Kidney glomerular epithelial cell (primary cell): ENCODE data around the gene HUNK.
A peak's percentile ranks its signal among the peaks of the same experiment; 100 is the strongest.
"Not testable (repeated sequence)": the region's sequence is repeated elsewhere in the genome, so short reads cannot be mapped to it uniquely, and the experiment has no call there.

Source experiments
- DNase-seq: peaks from one replicate; lab custom pipeline; 2025; lab: John Stamatoyannopoulos, UW

The HUNK gene

GRCh38 chr21:31872452-31873274, at the start of gene HUNK:
Gene HUNK, plus strand, starts transcription at chr21:31873020. Its CDS starts 655 bp downstream, at chr21:31873675.
- peak; percentile 12 for DNase-seq

GRCh38 chr21:31829736-31830472, 42.9 kb upstream of the HUNK start:
- no peak for DNase-seq

DNA sequence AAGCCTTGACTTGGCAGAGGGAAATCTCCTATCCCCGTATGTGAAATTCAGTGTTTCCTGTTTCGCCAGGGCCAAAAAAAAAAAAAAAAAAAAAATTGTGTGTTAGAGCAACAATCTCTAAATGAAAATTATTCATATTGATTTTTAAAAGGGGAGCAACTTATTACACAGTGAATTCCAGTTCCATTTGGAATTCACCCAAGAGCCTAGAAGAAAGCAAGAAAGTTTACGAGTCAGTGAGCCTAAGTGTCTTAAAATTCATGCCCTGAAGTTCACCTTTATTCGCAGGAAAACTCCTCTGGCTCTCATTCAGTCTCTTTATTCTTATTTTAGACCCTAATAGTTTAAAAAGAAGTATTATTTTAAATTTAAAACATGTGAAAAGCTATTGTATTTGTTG, 42.1 kb upstream of the HUNK start:
- DNase-seq, result no peak

DNA sequence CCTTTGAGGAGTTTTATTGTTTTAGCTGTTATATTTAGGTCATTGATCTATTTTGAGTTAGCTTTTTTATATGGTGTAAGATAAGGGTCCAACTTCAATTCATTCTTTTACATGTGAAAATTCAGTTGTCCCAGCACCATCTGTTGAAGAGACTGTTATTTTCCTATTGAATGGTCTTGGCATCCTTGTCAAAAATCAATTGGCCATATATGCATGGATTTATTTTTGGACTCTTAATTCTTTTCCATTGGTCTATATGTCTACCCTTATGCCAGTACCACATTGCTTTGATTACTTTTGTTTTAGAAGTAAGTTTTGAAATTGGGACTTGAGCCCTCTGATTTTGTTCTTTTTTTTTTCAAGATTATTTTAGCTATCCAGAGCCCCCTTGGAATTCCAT, 35.8 kb upstream of the HUNK start:
- DNase-seq, result no peak

DNA sequence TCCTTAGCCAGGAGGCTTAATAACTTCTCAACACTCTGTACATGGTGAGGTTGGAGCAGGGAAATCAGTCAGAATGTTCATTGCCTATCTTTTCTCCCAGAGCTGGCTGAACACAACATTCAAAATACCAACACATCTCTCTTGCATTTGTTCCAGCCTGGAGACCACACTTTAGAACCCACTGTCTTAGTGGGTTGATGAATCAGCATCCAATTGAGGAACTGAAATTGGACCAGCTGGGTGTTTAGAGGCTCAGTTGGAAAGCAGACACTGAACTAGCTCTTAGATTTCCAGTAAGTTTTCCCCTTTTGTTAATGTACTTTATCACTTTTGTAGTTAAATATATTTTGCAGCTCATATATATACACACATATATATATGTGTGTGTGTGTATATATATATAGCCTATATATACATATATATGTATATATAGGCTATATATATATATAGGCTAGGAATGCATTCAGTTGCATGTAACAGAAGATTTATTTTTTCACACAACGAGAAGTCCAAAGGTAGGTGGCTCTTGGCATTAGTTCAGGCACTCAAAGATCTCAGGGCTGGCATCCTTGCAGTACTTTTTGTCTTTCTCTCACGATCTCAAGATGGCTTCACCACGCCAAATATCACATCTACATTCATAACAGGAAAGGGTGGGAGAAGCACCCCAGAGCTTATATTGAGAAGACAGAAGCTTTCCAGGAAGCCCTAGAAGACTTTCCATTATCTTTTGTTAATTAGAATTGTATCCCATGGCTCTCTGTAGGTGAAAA, 35.0 kb upstream of the HUNK start:
- DNase-seq, result no peak

- no peak for DNase-seq
Observed at GRCh38 chr21:31838586-31839355, 34.0 kb upstream of the HUNK start.

GRCh38 chr21:31844206-31844605, 28.6 kb upstream of the HUNK start:
- DNase-seq, result no peak

DNA sequence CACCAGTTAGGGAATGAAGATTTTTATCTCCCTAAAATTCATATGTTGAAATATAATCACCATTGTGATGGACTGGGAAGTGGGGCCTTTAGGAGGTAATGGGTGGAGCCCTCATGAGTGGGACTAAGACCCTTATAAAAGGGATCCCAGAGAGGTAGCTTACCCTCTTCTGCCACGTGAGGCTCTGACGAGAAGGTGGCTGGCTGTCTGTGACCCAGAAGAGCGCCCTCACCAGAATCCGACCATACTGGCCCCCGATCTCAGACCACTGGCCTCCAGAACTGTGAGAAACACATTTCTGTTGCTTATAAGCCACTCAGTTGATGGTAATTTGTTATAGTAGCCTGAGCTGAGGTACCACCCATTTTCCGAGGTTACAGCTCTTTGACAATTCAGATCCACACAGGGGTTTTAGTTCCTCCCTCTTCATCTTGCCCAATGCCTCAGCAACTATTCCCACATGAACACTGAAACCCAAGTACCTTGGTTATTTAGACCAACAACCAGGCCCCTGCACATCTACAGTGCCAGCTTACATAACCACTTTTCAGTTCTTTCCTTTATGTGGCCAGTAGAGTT, 27.6 kb upstream of the HUNK start:
- no peak for DNase-seq

GRCh38 chr21:31846690-31847089, 26.1 kb upstream of the HUNK start:
- DNase-seq, result no peak

DNA sequence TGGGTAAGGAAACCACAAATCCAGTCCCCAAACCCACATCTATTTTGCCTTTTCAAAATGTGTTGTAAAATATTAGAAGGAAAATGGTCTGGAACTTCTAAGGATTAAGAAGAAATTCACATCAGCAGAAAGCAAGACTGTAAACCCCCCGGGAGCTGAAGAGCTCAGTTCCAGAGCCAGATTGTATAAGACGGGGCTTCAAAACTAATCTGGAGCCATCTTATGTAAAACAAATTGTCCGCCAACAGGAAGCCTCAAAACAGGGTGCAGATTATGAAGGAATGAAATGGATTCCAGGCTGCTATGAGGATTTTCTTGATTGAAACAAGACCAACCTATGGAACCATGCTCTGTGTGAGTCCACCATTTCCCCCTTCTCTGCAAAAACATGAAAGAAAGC, 25.1 kb upstream of the HUNK start:
- DNase-seq, result no peak

- DNase-seq, result no peak
Observed at GRCh38 chr21:31848326-31848985, 24.4 kb upstream of the HUNK start.

DNA sequence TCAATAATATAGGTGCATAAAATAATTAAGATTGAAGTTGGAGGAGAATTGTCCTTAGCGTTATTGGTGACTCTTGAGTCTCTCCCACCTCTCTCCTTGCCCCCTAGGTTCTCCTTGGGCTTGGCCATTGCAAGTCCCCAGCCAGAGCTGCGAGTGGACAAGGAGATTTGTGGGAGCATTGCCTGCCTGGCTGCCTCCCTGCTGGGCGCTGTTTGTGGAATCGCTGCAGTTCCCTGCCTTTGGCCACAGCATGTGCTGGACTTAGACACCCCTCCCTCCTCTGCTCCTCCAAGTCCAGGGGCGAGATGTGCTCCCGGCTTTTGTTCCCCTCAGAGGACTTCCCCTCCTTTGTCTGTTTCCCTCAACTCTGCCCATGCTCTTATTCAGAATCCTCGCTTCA, 21.9 kb upstream of the HUNK start:
- DNase-seq, result no peak

DNA sequence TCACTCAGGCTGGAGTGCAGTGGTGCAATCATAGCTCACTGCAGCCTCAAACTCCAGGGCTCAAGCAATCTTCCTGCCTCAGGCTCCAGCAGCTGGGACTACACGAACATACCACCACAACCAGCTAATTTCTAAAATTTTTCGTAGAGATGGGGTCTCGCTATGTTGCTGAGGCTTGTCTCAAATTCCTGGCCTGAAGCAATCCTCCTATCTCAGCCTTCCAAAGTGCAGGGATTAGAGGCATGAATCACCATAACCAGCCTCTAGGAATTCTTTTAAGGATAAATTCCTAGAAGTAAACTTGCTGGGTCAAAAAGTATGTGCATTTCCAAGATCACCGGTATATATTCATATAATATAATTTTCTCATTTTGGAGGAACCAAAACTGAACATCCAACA, 17.6 kb upstream of the HUNK start:
- DNase-seq, result no peak

DNA sequence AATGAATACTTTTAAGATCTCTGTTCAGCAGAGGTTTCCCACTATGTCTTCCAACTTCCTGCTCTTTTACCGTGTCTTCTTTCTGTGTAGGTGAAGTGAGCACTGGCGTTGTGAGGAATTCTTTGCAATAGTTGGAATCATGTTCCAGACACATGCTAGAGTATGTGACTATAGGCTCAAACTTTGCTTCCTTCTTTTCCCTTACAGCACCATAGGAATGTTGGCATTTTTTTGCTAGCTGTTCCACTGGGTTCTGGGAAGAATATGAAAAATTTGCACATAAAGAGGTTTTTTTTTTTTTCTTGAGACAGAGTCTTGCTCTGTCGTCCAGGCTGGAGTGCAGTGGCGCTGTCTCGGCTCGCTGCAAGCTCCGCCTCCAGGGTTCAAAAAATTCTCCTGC, 15.7 kb upstream of the HUNK start:
- DNase-seq, result no peak

DNA sequence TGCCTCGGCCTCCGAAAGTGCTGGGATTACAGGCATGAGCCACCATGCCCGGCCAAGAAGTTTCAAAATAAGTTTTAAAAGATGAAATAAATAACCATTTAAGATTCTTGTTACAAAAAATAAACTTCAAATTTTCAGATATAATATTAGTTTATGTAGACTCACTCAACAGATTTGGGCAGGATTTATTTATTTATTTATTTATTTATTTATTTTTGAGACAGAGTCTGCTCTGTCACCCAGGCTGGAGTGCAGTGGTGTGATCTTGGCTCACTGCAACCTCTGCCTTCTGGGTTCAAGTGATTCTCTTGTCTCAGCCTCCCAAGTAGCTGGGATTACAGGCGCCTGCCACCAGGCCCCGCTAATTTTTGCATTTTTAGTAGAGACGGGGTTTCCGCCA, 15.2 kb upstream of the HUNK start:
- not testable (repeated sequence) for DNase-seq

DNA sequence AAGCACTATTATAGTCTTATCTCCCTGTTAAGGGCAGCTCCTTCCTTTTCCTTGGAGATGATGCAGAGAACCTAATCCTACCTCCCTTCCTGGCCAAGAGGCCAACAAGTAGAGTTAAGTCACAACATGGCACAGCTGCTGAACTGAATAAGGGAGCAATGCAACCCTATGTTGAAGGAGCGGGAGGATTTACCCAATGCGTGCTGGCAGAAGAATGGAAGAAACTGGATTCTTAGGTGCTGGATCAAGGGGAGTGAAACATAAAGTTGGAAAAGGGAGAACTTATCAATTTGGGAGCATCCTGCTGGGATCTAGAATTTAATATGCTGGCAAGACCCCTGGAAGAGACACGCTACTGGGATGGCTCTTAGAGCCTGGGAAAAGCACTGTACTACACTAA, 12.0 kb upstream of the HUNK start:
- no peak for DNase-seq

GRCh38 chr21:31862078-31862477, 10.7 kb upstream of the HUNK start:
- no peak for DNase-seq

- no peak for DNase-seq
Observed at GRCh38 chr21:31865429-31865970, 7.3 kb upstream of the HUNK start.

DNA sequence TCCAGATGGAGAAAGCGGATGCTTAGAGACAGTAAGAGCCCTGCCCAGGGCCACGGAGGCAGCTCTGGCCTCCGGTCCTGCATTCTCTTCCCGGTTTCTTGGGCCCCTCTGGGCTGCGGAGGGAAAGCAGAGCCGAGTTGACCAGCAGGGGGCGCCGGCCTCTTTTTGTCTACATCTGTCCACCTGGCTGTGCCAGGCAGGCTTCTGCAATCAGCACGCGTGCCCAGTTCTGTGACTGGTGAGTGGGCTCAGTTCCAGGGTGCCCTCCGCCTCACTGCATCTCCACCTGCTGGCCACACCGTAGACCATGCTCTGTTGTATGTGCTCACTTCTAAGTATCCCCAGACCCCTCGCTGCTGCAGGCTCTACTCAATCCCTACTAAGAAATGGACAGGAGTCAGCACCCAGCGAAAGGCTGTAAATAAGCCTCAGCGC, 6.7 kb upstream of the HUNK start:
- DNase-seq, result peak; percentile 71

GRCh38 chr21:31869750-31870149, 3.1 kb upstream of the HUNK start:
- no peak for DNase-seq
